GM06990 (cell line): Measurements from ENCODE around the gene ZNF584.
A peak's percentile ranks its signal among the peaks of the same experiment; 100 is the strongest.
"Not testable (repeated sequence)": the region's sequence is repeated elsewhere in the genome, so short reads cannot be mapped to it uniquely, and the experiment has no call there.

Experiments
- DNase-seq: peaks from one replicate; pipeline ENCODE4 v3.0.0-alpha.2; 2011; ENCODE audit not compliant: insufficient read length; ENCODE audit errors: extremely low read depth
- H3K27me3 ChIP-seq: replicated peaks from 2 replicates; pipeline ENCODE4 v1.6.0; 2011; ENCODE audit warnings: low read length; ENCODE audit not compliant: control insufficient read depth, insufficient read depth
- H3K36me3 ChIP-seq: 2 replicates; pipeline ENCODE4 v1.5.1; 2011; ENCODE audit warnings: low read length; ENCODE audit not compliant: control insufficient read depth, insufficient read depth
- H3K4me3 ChIP-seq: replicated peaks from 2 replicates; pipeline ENCODE4 v1.5.1; 2011; ENCODE audit warnings: low read depth, mild to moderate bottlenecking, control low read depth, low read length
- TF ChIP-seq, protein P1 (sequence below): IDR thresholded peaks from 2 replicates; pipeline ENCODE4 v1.5.1; 2011; ENCODE audit warnings: low read length, control low read depth, mild to moderate bottlenecking, inconsistent platforms; ENCODE audit not compliant: insufficient read depth, poor library complexity, severe bottlenecking

The ZNF584 gene

DNA sequence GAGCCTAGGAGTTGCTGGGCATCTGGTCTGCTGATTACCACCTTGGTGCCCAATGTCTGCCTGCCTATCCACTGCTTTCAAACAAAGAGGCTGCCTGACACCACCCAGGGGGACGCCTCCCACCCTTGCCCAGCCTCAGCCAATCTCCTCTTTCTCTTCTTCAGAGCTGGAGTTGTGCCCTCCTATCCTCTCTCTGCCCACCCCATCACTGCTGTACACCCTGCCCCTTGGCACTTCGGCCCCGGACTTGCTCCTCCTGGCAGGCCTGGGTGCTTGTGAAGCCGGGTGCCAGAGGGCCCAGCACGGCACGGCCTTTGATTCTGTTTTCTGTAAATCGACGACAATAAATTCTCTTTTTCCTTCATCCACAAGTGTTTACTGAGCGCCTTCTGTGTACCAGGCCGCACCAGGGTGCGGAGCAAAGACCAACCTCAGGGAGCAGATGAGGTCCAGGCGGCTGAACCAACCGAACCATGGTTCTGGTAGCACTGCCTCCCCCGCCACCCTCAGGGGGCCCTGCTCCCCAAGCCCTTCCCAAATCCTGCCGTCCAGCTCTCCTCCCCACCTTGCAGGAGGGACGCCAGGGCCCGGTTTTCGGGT is 8.0 kb upstream of the ZNF584 start:
- H3K36me3 ChIP-seq, result peaks cover 1% of the 10 kb centered on the region
- TF ChIP-seq, protein P1, sequence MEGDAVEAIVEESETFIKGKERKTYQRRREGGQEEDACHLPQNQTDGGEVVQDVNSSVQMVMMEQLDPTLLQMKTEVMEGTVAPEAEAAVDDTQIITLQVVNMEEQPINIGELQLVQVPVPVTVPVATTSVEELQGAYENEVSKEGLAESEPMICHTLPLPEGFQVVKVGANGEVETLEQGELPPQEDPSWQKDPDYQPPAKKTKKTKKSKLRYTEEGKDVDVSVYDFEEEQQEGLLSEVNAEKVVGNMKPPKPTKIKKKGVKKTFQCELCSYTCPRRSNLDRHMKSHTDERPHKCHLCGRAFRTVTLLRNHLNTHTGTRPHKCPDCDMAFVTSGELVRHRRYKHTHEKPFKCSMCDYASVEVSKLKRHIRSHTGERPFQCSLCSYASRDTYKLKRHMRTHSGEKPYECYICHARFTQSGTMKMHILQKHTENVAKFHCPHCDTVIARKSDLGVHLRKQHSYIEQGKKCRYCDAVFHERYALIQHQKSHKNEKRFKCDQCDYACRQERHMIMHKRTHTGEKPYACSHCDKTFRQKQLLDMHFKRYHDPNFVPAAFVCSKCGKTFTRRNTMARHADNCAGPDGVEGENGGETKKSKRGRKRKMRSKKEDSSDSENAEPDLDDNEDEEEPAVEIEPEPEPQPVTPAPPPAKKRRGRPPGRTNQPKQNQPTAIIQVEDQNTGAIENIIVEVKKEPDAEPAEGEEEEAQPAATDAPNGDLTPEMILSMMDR, result no peak
- no peaks in the 10 kb centered on the region for H3K27me3 ChIP-seq
- no peak for DNase-seq
- peak overlapping the region; percentile 43 for H3K4me3 ChIP-seq

- Histone ChIP-seq H3K4me3 (peak overlapping the region; percentile 76), H3K36me3 (no peaks in the 10 kb centered on the region; the same call in 1 of the 2 replicates), H3K27me3 (no peaks in the 10 kb centered on the region)
- peak; percentile 99 for DNase-seq
- TF ChIP-seq, protein P1, result no peak
These were observed 7.3 kb upstream of the ZNF584 start for GRCh38 chr19:58400916-58401839.

- Histone ChIP-seq H3K36me3 (no peaks in the 10 kb centered on the region; the same call in 1 of the 2 replicates), H3K4me3 (peak overlapping the region; percentile 76), H3K27me3 (no peaks in the 10 kb centered on the region)
- TF ChIP-seq, protein P1, result no peak
- DNase-seq, result no peak
These were observed 6.5 kb upstream of the ZNF584 start for GRCh38 chr19:58401840-58402421.

- H3K4me3 ChIP-seq, DNase-seq: not testable (repeated sequence)
These were observed 4.5 kb upstream of the ZNF584 start for GRCh38 chr19:58403920-58404478.

GRCh38 chr19:58406818-58407657 is 1.4 kb upstream of the ZNF584 start:
- Histone ChIP-seq H3K27me3 (no peaks in the 10 kb centered on the region), H3K4me3 (peak overlapping the region; percentile 89), H3K36me3 (no peaks in the 10 kb centered on the region)
- DNase-seq, result no peak
- TF ChIP-seq, protein P1, result peak; percentile 35

More at GRCh38 chr19:58403920-58404478, 4.5 kb upstream of the ZNF584 start:
- H3K36me3 ChIP-seq, H3K27me3 ChIP-seq: not testable (repeated sequence)
